Tibial nerve (tissue), 4 donors: ENCODE data around the gene RPL28. TPM values are rescaled to one million over a fixed set of nuclear protein-coding genes. Genes with fewer than 3 reads are reported as not detected.
A peak's percentile ranks its signal among the peaks of the same experiment; 100 is the strongest.

Experiments
- DNase-seq, 2 donors: peaks; one replicate each; pipeline ENCODE4 v3.0.0-alpha.2; 2019; ENCODE audit warnings: low spot score in 2 of 2
- H3K27ac ChIP-seq, 4 donors: fragments of 200-600 bp; sonication (generic) in 3 of 4; one replicate each; pipeline ENCODE4 v1.5.1; 2017 to 2019; ENCODE audit warnings: mild to moderate bottlenecking in 1 of 4
- H3K27me3 ChIP-seq, 2 donors: fragments of 200-600 bp; sonication (generic) in 1 of 2; one replicate each; pipeline versions ENCODE4 v1.5.1 to v1.6.0; 2017 to 2019
- H3K36me3 ChIP-seq, 3 donors: fragments of 200-600 bp; sonication (generic); one replicate each; pipeline ENCODE4 v1.5.1; 2018 to 2019
- H3K4me1 ChIP-seq, 4 donors: fragments of 200-600 bp; sonication (generic) in 3 of 4; one replicate each; pipeline ENCODE4 v1.5.1; 2017 to 2019
- H3K4me3 ChIP-seq, 4 donors: fragments of 200-600 bp; sonication (generic) in 3 of 4; one replicate each; pipeline ENCODE4 v1.5.1; 2017 to 2019; ENCODE audit warnings: mild to moderate bottlenecking in 1 of 4, moderate library complexity in 1 of 4
- H3K9me3 ChIP-seq, 4 donors: fragments of 200-600 bp; sonication (generic) in 3 of 4; one replicate each; pipeline ENCODE4 v1.5.1; 2017 to 2019
- EP300 ChIP-seq, 2 donors: sonication (generic); formaldehyde crosslinking; IDR thresholded peaks; one replicate each; pipeline ENCODE4 v1.6.1; 2017; ENCODE audit warnings: antibody characterized with exemption in 2 of 2, mild to moderate bottlenecking in 1 of 2
- POLR2A ChIP-seq, 2 donors: fragments of 450-650 bp; IDR thresholded peaks; one replicate each; pipeline ENCODE4 v1.6.1; 2017; ENCODE audit warnings: antibody characterized with exemption in 2 of 2, mild to moderate bottlenecking in 2 of 2, moderate library complexity in 2 of 2
- WGBS, 2 donors: methylation state at CpG; one replicate each; pipeline ENCODE4 v1.1.5; 2018; 5-methylcytosine and 5-hydroxymethylcytosine counted together
- total RNA-seq, 4 donors: library from RNA; depleted of rRNA; stranded (reverse); fragments of >200 nt; gene quantifications; one replicate each; pipeline ENCODE4 v1.1.0, GENCODE V29; 2016
- TF ChIP-seq, protein P1 (sequence below), 5 experiments: fragments of 200-600 bp in 3 of 5; fragments of 450-650 bp in 2 of 5; sonication (generic) in 3 of 5; IDR thresholded peaks; one replicate each; pipeline ENCODE4 v1.5.1; 2016 to 2019; ENCODE audit warnings: antibody characterized with exemption in 5 of 5, mild to moderate bottlenecking in 3 of 5, moderate library complexity in 2 of 5

RPL28 gene
- total RNA-seq, 4 donors from 2014 or later: 266 to 574 (median 354) TPM

DNA sequence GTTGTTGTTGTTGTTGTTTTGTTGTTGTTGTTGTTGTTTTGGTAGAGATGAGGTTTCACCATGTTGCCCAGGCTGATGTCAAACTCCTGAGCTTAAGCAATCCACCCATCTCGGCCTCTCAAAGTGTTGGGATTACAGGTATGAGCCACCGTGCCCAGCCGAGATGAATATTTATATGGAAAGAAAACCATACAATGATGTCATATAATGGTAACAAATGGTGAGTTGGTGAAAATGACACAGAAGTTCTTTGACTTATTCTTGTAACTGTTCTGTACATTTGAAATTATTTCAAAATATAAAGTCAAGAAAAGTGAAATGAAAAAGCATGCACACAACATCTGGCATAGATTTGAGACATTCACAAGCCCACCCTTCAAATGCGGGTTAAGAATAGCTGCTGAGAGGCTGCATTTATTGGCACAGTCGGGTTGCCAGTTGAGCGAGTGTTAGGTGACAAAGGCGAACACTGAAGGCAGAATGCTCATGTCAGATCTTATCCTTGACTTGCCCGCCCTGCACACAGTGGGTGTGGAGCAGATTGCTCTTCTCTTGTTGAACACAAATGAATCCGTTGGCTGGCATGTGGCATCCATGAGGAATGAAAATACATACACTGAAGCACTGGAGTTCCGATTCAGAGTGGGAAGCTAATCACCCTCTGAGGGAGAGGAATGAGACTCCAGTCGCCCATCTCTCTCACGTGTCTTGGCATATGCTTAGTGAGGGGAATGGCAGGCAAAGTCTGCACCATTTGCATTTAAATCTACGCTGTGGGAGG, 37.7 kb downstream of the RPL28 start:
- H3K4me3 ChIP-seq: no peak overlapping the region
- H3K9me3 ChIP-seq: no peaks in the 10 kb centered on the region
- H3K27ac ChIP-seq: peak overlapping the region in 2 of 4 donors; percentile 80 to 88
- peak in 1 of 2 donors; percentile 32 for TF ChIP-seq EP300 (IDR thresholded peaks at IDR 0.05)
- TF ChIP-seq, protein P1, sequence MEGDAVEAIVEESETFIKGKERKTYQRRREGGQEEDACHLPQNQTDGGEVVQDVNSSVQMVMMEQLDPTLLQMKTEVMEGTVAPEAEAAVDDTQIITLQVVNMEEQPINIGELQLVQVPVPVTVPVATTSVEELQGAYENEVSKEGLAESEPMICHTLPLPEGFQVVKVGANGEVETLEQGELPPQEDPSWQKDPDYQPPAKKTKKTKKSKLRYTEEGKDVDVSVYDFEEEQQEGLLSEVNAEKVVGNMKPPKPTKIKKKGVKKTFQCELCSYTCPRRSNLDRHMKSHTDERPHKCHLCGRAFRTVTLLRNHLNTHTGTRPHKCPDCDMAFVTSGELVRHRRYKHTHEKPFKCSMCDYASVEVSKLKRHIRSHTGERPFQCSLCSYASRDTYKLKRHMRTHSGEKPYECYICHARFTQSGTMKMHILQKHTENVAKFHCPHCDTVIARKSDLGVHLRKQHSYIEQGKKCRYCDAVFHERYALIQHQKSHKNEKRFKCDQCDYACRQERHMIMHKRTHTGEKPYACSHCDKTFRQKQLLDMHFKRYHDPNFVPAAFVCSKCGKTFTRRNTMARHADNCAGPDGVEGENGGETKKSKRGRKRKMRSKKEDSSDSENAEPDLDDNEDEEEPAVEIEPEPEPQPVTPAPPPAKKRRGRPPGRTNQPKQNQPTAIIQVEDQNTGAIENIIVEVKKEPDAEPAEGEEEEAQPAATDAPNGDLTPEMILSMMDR (IDR thresholded peaks at IDR 0.05): no peak
- no peaks in the 10 kb centered on the region for H3K36me3 ChIP-seq
- 44% methylated on average over 13 of the region's 13 CpGs for WGBS, 2 donors
- peaks cover 0 to 34% (median 11%) of the 10 kb centered on the region in 4 donors for H3K4me1 ChIP-seq
- no peak for DNase-seq
- H3K27me3 ChIP-seq: peaks cover 0 to 30% of the 10 kb centered on the region in 2 donors

DNA sequence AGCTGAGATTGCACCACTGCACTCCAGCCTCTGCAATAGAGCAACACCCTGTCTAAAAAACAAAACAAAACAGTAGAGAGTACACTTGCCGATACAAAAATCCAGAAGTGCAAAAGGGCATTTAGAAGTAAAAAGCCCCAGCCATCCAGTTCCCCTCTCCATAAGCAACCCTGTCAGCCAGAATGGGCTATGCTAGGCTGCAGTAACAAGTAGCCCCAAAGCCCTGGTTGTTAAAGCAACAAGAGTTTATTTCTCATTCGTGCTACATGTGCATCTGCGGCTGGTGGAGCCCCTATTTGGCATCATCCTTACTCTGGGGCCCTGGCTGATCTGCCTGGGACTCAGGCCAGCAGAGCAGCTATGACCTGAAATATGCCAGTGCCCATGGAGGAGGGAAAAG, 38.8 kb downstream of the RPL28 start:
- TF ChIP-seq, protein P1 (IDR thresholded peaks at IDR 0.05): no peak
- TF ChIP-seq POLR2A (IDR thresholded peaks at IDR 0.05) (no peak), EP300 (IDR thresholded peaks at IDR 0.05) (no peak)
- no peaks in the 10 kb centered on the region for H3K9me3 ChIP-seq
- no peak overlapping the region for H3K4me3 ChIP-seq
- peaks cover 0 to 39% (median 11%) of the 10 kb centered on the region in 4 donors for H3K4me1 ChIP-seq
- H3K27me3 ChIP-seq: peaks cover 0 to 36% of the 10 kb centered on the region in 2 donors
- DNase-seq: no peak
- peak overlapping the region; percentile 57 to 88 (median 70) for H3K27ac ChIP-seq
- 57 to 67% methylated on average over 3 of the region's 3 CpGs for WGBS, 2 donors
- H3K36me3 ChIP-seq: no peaks in the 10 kb centered on the region

- Histone ChIP-seq H3K4me3 (peak overlapping the region in 1 of 4 donors; percentile 25), H3K36me3 (peaks cover 0 to 11% (median 0%) of the 10 kb centered on the region in 3 donors), H3K27me3 (peaks cover 0 to 49% of the 10 kb centered on the region in 2 donors), H3K4me1 (peaks cover 0 to 39% (median 11%) of the 10 kb centered on the region in 4 donors), H3K27ac (peak overlapping the region; percentile 69 to 92 (median 82)), H3K9me3 (no peaks in the 10 kb centered on the region)
- TF ChIP-seq, protein P1 (IDR thresholded peaks at IDR 0.05): peak in 1 of 5 experiments; percentile 10
- peak; percentile 80 to 85 for TF ChIP-seq EP300 (IDR thresholded peaks at IDR 0.05)
- no peak for TF ChIP-seq POLR2A (IDR thresholded peaks at IDR 0.05)
- WGBS, 2 donors: 26 to 41% methylated on average over 2 of the region's 2 CpGs
- no peak for DNase-seq
These were observed 40.3 kb downstream of the RPL28 start for GRCh38 chr19:55426042-55426441.

GRCh38 chr19:55431183-55431582, 45.5 kb downstream of the RPL28 start:
- H3K27me3 ChIP-seq: peaks cover 0 to 61% of the 10 kb centered on the region in 2 donors
- peaks cover 0 to 33% (median 7%) of the 10 kb centered on the region in 4 donors for H3K4me1 ChIP-seq
- no peak overlapping the region for H3K4me3 ChIP-seq
- TF ChIP-seq, protein P1 (IDR thresholded peaks at IDR 0.05): no peak
- TF ChIP-seq POLR2A (IDR thresholded peaks at IDR 0.05) (no peak), EP300 (IDR thresholded peaks at IDR 0.05) (no peak)
- WGBS, 2 donors: 91 to 92% methylated on average over 1 of the region's 1 CpG
- H3K36me3 ChIP-seq: peaks cover 0 to 27% (median 0%) of the 10 kb centered on the region in 3 donors
- no peaks in the 10 kb centered on the region for H3K9me3 ChIP-seq
- H3K27ac ChIP-seq: no peak overlapping the region
- no peak for DNase-seq
